H1 (cell line): ENCODE results near the gene GOLGA1. TPM values are rescaled to one million over a fixed set of nuclear protein-coding genes. Genes with fewer than 3 reads are reported as not detected.

Experiments used
- CTCF ChIA-PET: fragments of 300-600 bp; sonication (Branson Sonifier 250); formaldehyde crosslinking; loops from one replicate; lab custom pipeline; 2021; ENCODE audit not compliant: partially characterized antibody; lab: Charles Lee
- POLR2A ChIA-PET: fragments of 300-600 bp; sonication (Branson Sonifier 250); formaldehyde crosslinking; loops from one replicate; lab custom pipeline; 2021; ENCODE audit warnings: inconsistent platforms; ENCODE audit not compliant: partially characterized antibody; lab: Charles Lee
- DNase-seq, 2 experiments: peaks; one replicate each; pipeline versions ENCODE4 v3.0.0 to v3.0.0-alpha.2; 2010 to 2022; ENCODE audit warnings: low spot score in 2 of 2, low read depth in 1 of 2, mixed read lengths in 1 of 2
- FAIRE-seq: peaks from 2 replicates; lab custom pipeline; 2011; peaks lifted over from hg19 to GRCh38; lab: Jason Lieb, UNC
- H2AFZ ChIP-seq: 2 replicates; pipeline ENCODE4 v1.8.1; 2012; ENCODE audit warnings: low read length, inconsistent platforms
- H2AK5ac ChIP-seq: 2 replicates; pipeline ENCODE4 v1.6.1; 2013; ENCODE audit warnings: low read depth, low read length
- H2BK120ac ChIP-seq: replicated peaks from 2 replicates; pipeline ENCODE3; 2013; ENCODE audit warnings: low read depth, low read length, inconsistent platforms
- H2BK12ac ChIP-seq: 2 replicates; pipeline ENCODE4 v1.6.1; 2013; ENCODE audit warnings: low read depth, low read length
- H2BK15ac ChIP-seq: 2 replicates; pipeline ENCODE4 v1.6.1; 2013; ENCODE audit warnings: low read length
- H2BK20ac ChIP-seq: 2 replicates; pipeline ENCODE4 v1.6.1; 2013; ENCODE audit warnings: low read length
- H2BK5ac ChIP-seq: 2 replicates; pipeline ENCODE4 v1.6.1; 2013; ENCODE audit warnings: low read depth, low read length
- H3K14ac ChIP-seq: 2 replicates; pipeline ENCODE4 v1.6.1; 2013; ENCODE audit warnings: inconsistent platforms; ENCODE audit not compliant: insufficient read length
- H3K18ac ChIP-seq: 2 replicates; pipeline ENCODE4 v1.6.1; 2013; ENCODE audit warnings: low read length; ENCODE audit errors: extremely low read depth
- H3K23ac ChIP-seq: 2 replicates; pipeline ENCODE4 v1.6.1; 2013; ENCODE audit warnings: inconsistent platforms; ENCODE audit not compliant: insufficient read length
- H3K23me2 ChIP-seq: 2 replicates; pipeline ENCODE4 v1.6.1; 2013; ENCODE audit warnings: low read depth, low read length
- H3K27ac ChIP-seq: 2 replicates; pipeline ENCODE4 v1.6.1; 2011; ENCODE audit warnings: low read depth, low read length, inconsistent platforms
- H3K27me3 ChIP-seq, 4 experiments: replicated peaks in 1 of 4; 1 replicate in 1 of 4; 2 replicates in 3 of 4; pipeline versions ENCODE4 v1.6.1 to v1.8.1; 2011 to 2013; ENCODE audit warnings: low read length in 3 of 4, mild to moderate bottlenecking in 3 of 4, inconsistent platforms in 2 of 4, mixed read lengths in 2 of 4, moderate library complexity in 1 of 4; ENCODE audit not compliant: control insufficient read depth in 3 of 4, insufficient read depth in 3 of 4; ENCODE audit errors: extremely low read depth in 1 of 4
- H3K36me3 ChIP-seq, 4 experiments: 2 replicates each; pipeline versions ENCODE4 v1.6.1 to v1.8.1; 2011 to 2013; ENCODE audit warnings: mild to moderate bottlenecking in 4 of 4, low read length in 3 of 4, moderate library complexity in 2 of 4, control low read depth in 1 of 4, inconsistent platforms in 1 of 4; ENCODE audit not compliant: insufficient read depth in 4 of 4, control insufficient read depth in 2 of 4
- H3K4ac ChIP-seq: replicated peaks from 2 replicates; pipeline ENCODE3; 2013; ENCODE audit warnings: low read length, low read depth, mixed read lengths, inconsistent platforms; ENCODE audit not compliant: insufficient read length
- H3K4me1 ChIP-seq, 4 experiments: replicated peaks in 1 of 4; 1 replicate in 1 of 4; 2 replicates in 3 of 4; pipeline versions ENCODE4 v1.6.1 to v1.8.1; 2011 to 2013; ENCODE audit warnings: low read length in 3 of 4, inconsistent platforms in 2 of 4, mixed read lengths in 1 of 4; ENCODE audit not compliant: insufficient read depth in 4 of 4, control insufficient read depth in 3 of 4
- H3K4me2 ChIP-seq, 2 experiments: 2 replicates each; pipeline versions ENCODE4 v1.6.1 to v1.8.1; 2011 to 2013; ENCODE audit warnings: low read depth in 2 of 2, low read length in 2 of 2, control low read depth in 1 of 2, inconsistent platforms in 1 of 2, mild to moderate bottlenecking in 1 of 2; ENCODE audit not compliant: insufficient read depth in 1 of 2
- H3K4me3 ChIP-seq, 4 experiments: fragments of 200-600, 300-600 bp in 1 of 4; sonication (generic), shearing (Covaris generic), sonication (Bioruptor Twin) in 1 of 4; 2 replicates each; pipeline versions ENCODE4 v1.5.1 to v1.8.1; 2011 to 2016; ENCODE audit warnings: low read length in 4 of 4, low read depth in 3 of 4, control low read depth in 2 of 4, inconsistent platforms in 2 of 4, mild to moderate bottlenecking in 2 of 4, mixed read lengths in 1 of 4, moderate library complexity in 1 of 4; ENCODE audit not compliant: insufficient read depth in 2 of 4; ENCODE audit errors: extremely low read depth in 1 of 4
- H3K56ac ChIP-seq: replicated peaks from 2 replicates; pipeline ENCODE3; 2013; ENCODE audit warnings: low read depth, mild to moderate bottlenecking, mixed read lengths, low read length, inconsistent platforms; ENCODE audit not compliant: insufficient read length
- H3K79me1 ChIP-seq: 2 replicates; pipeline ENCODE4 v1.6.1; 2013; ENCODE audit warnings: low read depth, low read length, control low read depth
- H3K79me2 ChIP-seq, 2 experiments: 2 replicates each; pipeline versions ENCODE4 v1.6.1 to v1.8.1; 2012 to 2013; ENCODE audit warnings: low read length in 2 of 2, mild to moderate bottlenecking in 2 of 2, inconsistent platforms in 1 of 2; ENCODE audit not compliant: insufficient read depth in 2 of 2, control insufficient read depth in 1 of 2
- H3K9ac ChIP-seq, 4 experiments: replicated peaks in 1 of 4; 1 replicate in 1 of 4; 2 replicates in 3 of 4; pipeline versions ENCODE4 v1.6.1 to v1.8.1; 2011 to 2013; ENCODE audit warnings: low read depth in 3 of 4, low read length in 3 of 4, control low read depth in 2 of 4, mild to moderate bottlenecking in 2 of 4, moderate library complexity in 2 of 4, inconsistent platforms in 1 of 4; ENCODE audit errors: extremely low read depth in 1 of 4
- H3K9me3 ChIP-seq, 2 experiments: 2 replicates each; pipeline versions ENCODE4 v1.6.1 to v1.8.1; 2012 to 2013; ENCODE audit warnings: mild to moderate bottlenecking in 2 of 2, moderate library complexity in 2 of 2, control low read depth in 1 of 2, inconsistent platforms in 1 of 2, low read depth in 1 of 2, low read length in 1 of 2, mixed read lengths in 1 of 2; ENCODE audit not compliant: insufficient read depth in 2 of 2
- H4K20me1 ChIP-seq, 2 experiments: replicated peaks in 1 of 2; 2 replicates each; pipeline versions ENCODE3 to v1.8.1; 2011 to 2013; ENCODE audit warnings: inconsistent platforms in 2 of 2, low read length in 2 of 2, mild to moderate bottlenecking in 1 of 2; ENCODE audit not compliant: insufficient read depth in 2 of 2, control insufficient read depth in 1 of 2
- H4K5ac ChIP-seq: 2 replicates; pipeline ENCODE4 v1.6.1; 2013; ENCODE audit warnings: low read length, low read depth, mixed read lengths, inconsistent platforms; ENCODE audit not compliant: insufficient read length
- H4K8ac ChIP-seq: 2 replicates; pipeline ENCODE4 v1.8.0; 2013; ENCODE audit warnings: mild to moderate bottlenecking, moderate library complexity, low read length, inconsistent platforms; ENCODE audit not compliant: insufficient read depth; ENCODE audit errors: extremely low read depth
- H4K91ac ChIP-seq: replicated peaks from 2 replicates; pipeline ENCODE3; 2013; ENCODE audit warnings: low read length, mixed read lengths, inconsistent platforms; ENCODE audit not compliant: insufficient read length
- BACH1 ChIP-seq: IDR thresholded peaks from 2 replicates; pipeline ENCODE4 v1.6.1; 2012; ENCODE audit warnings: low read length, improper control_type of control experiment
- BCL11A ChIP-seq, 2 experiments: IDR thresholded peaks; one replicate each; pipeline ENCODE4 v1.6.1; 2011; ENCODE audit warnings: low read depth in 2 of 2, low read length in 2 of 2, mild to moderate bottlenecking in 2 of 2
- BRCA1 ChIP-seq: IDR thresholded peaks from 2 replicates; pipeline ENCODE4 v1.6.1; 2012; ENCODE audit warnings: low read depth, low read length, improper control_type of control experiment
- CHD1 ChIP-seq: IDR thresholded peaks from 2 replicates; pipeline ENCODE4 v1.6.1; 2012; ENCODE audit warnings: low read depth, low read length, improper control_type of control experiment
- CHD2 ChIP-seq: IDR thresholded peaks from 2 replicates; pipeline ENCODE4 v1.6.1; 2012; ENCODE audit warnings: low read length, improper control_type of control experiment
- EP300 ChIP-seq, 2 experiments: IDR thresholded peaks; 1 replicate in 1 of 2; 2 replicates in 1 of 2; pipeline ENCODE4 v1.6.1; 2011 to 2012; ENCODE audit warnings: low read depth in 2 of 2, low read length in 2 of 2, mild to moderate bottlenecking in 2 of 2, borderline replicate concordance in 1 of 2, inconsistent platforms in 1 of 2, moderate library complexity in 1 of 2
- EZH2 ChIP-seq: fragments of 200-600 bp; sonication (generic); IDR thresholded peaks from 2 replicates; pipeline ENCODE4 v1.7.1; 2012; ENCODE audit warnings: low read depth, mild to moderate bottlenecking, moderate library complexity, low read length, inconsistent platforms; ENCODE audit not compliant: severe bottlenecking
- GABPA ChIP-seq: IDR thresholded peaks from 2 replicates; pipeline ENCODE4 v1.6.1; 2011; ENCODE audit warnings: mild to moderate bottlenecking, low read length, moderate library complexity, borderline replicate concordance; ENCODE audit not compliant: insufficient read depth
- JUN ChIP-seq: IDR thresholded peaks from 2 replicates; pipeline ENCODE4 v1.6.1; 2011; ENCODE audit warnings: low read depth, mild to moderate bottlenecking, improper control_type of control experiment, low read length
- KDM5A ChIP-seq: fragments of 200-600 bp; IDR thresholded peaks from 2 replicates; pipeline ENCODE4 v1.7.1; 2012; ENCODE audit warnings: mild to moderate bottlenecking, low read length, inconsistent platforms, mixed read lengths
- POLR2A ChIP-seq, 2 experiments: IDR thresholded peaks; 1 replicate in 1 of 2; 2 replicates in 1 of 2; pipeline ENCODE4 v1.6.1; 2011; ENCODE audit warnings: low read depth in 2 of 2, low read length in 2 of 2, mild to moderate bottlenecking in 2 of 2; ENCODE audit errors: control extremely low read depth in 1 of 2
- SIN3A ChIP-seq, 2 experiments: IDR thresholded peaks in 1 of 2; conservative IDR thresholded peaks in 1 of 2; 2 replicates each; pipeline ENCODE4 v1.6.1; 2011 to 2012; ENCODE audit warnings: low read length in 2 of 2, improper control_type of control experiment in 1 of 2, low read depth in 1 of 2, mild to moderate bottlenecking in 1 of 2
- SP4 ChIP-seq: IDR thresholded peaks from 2 replicates; pipeline ENCODE4 v1.6.1; 2012; ENCODE audit warnings: low read length, inconsistent platforms
- TCF12 ChIP-seq: IDR thresholded peaks from 2 replicates; pipeline ENCODE4 v1.6.1; 2011; ENCODE audit warnings: low read depth, mild to moderate bottlenecking, low read length
- YY1 ChIP-seq: IDR thresholded peaks from 2 replicates; pipeline ENCODE4 v1.6.1; 2011; ENCODE audit warnings: low read depth, mild to moderate bottlenecking, low read length
- WGBS, 2 experiments: shearing (Covaris generic) in 1 of 2; methylation state at CpG; one replicate each; pipeline versions ENCODE4 v1.1.6 to v1.1.7; 2013 to 2015; ENCODE audit warnings: low lambda C conversion rate in 2 of 2, mixed read lengths in 2 of 2, inconsistent platforms in 1 of 2, low coverage in 1 of 2, missing lambda C conversion rate in 1 of 2; ENCODE audit not compliant: insufficient replicate concordance in 2 of 2, insufficient coverage in 1 of 2, insufficient read length in 1 of 2; ENCODE audit errors: extremely low coverage in 1 of 2, missing lambda C conversion rate in 1 of 2; 5-methylcytosine and 5-hydroxymethylcytosine counted together
- polyA plus RNA-seq, 7 experiments: library from polyadenylated mRNA; depleted of rRNA in 3 of 7; stranded (reverse) in 5 of 7; unstranded in 2 of 7; fragments of >200 nt in 5 of 7; fragments of 200-250 nt in 2 of 7; gene quantifications; 1 replicate in 5 of 7; 2 replicates in 1 of 7; 4 replicates in 1 of 7; pipeline versions ENCODE4 v1.2.1 to v1.2.3, GENCODE V29; 2011 to 2013; ENCODE audit warnings: missing spikeins in 2 of 7, mixed read lengths in 2 of 7
- total RNA-seq: library from RNA; stranded (reverse); fragmentation: NEBNext Ultra II Directional; extraction: Animal tissue kit (Norgen Biotek cat#: 25700); gene quantifications from 2 replicates; pipeline ENCODE4 v1.2.1, GENCODE V29; 2021

The GOLGA1 gene
- total and polyA plus RNA-seq, 2 of the 8 experiments (the other 6 are each of a cell fraction or from before 2014, with no cell fraction given) = 4.8 to 6.5 TPM

- Histone ChIP-seq H3K27ac (0 out of 2 replicates have a peak overlapping the region, but pooled peaks have one; percentile 0), H4K20me1 (peaks cover 23 to 34% of the 10 kb centered on the region in 2 experiments), H3K4ac (no peak overlapping the region), H3K18ac (no peak overlapping the region), H2BK15ac (no peak overlapping the region), H3K79me1 (peaks cover 11% of the 10 kb centered on the region), H3K36me3 (peaks cover 12 to 54% (median 28%) of the 10 kb centered on the region in 4 experiments), H4K5ac (no peak overlapping the region), H3K4me1 (peaks cover 4 to 15% (median 6%) of the 10 kb centered on the region in 4 experiments), H3K14ac (no peak overlapping the region), H2BK12ac (no peak overlapping the region), H3K4me2 (no peak overlapping the region), H3K56ac (no peak overlapping the region), H2AK5ac (no peak overlapping the region), H3K9ac (no peak overlapping the region; a peak in 1 of 7 replicates), H4K8ac (no peak overlapping the region), H3K23me2 (peaks cover 8% of the 10 kb centered on the region), H3K27me3 (no peaks in the 10 kb centered on the region), H4K91ac (no peak overlapping the region), H2BK20ac (no peak overlapping the region), H3K23ac (no peak overlapping the region), H2AFZ (no peak overlapping the region), H3K9me3 (peaks cover 0 to 3% of the 10 kb centered on the region in 2 experiments; a peak in 1 of 4 replicates), H3K4me3 (no peak overlapping the region), H3K79me2 (peaks cover 20 to 49% of the 10 kb centered on the region in 2 experiments), H2BK120ac (no peak overlapping the region), H2BK5ac (no peak overlapping the region)
- no peak for FAIRE-seq
- ChIA-PET CTCF (interaction anchor here (3.1 to 5.1 kb wide), 2 partner anchors 18 to 21 kb away, joined by 11 to 18 read pairs; partner anchors contain the start of gene WDR38), POLR2A (interaction anchor here (25.5 to 31.1 kb wide), 2 partner anchors 6 to 10 kb away, joined by 573 read pairs; partner anchors contain the start of genes ARPC5L, RPL35 and WDR38)
- DNase-seq = no peak
- 88% methylated on average over 14 of the region's 14 CpGs; no CpG with 5 or more reads in 1 of the 2 experiments for WGBS, 2 experiments
- TF ChIP-seq BACH1 (no peak), JUN (no peak), SIN3A (conservative IDR thresholded peaks at IDR 0.05 in 1 of 2, IDR thresholded peaks at IDR 0.05 in 1 of 2; ENCODE audit: low read depth in 1 of 2, low read length in 2 of 2) (no peak), BRCA1 (no peak), TCF12 (no peak), YY1 (no peak), EZH2 (no peak), BCL11A (IDR thresholded peaks at IDR 0.05; ENCODE audit: low read depth in 2 of 2, low read length in 2 of 2) (no peak), EP300 (IDR thresholded peaks at IDR 0.05; ENCODE audit: borderline replicate concordance in 1 of 2, low read depth in 2 of 2, low read length in 2 of 2) (no peak), GABPA (no peak), CHD2 (no peak), KDM5A (no peak), CHD1 (no peak), SP4 (no peak), POLR2A (IDR thresholded peaks at IDR 0.05; ENCODE audit: control extremely low read depth in 1 of 2, low read depth in 2 of 2, low read length in 2 of 2) (no peak)
Observed at GRCh38 chr9:124873664-124874063, 67.2 kb downstream of the GOLGA1 start.
